ENCODE data around the gene DHX58.

GRCh38 chr17:42055496-42055895 is 57.0 kb downstream of the DHX58 start:
- TF ChIP-seq SMC3 (IDR thresholded peaks at IDR 0.05; ENCODE audit: low read depth, low read length): no peak
- TF ChIP-seq CTCF (conservative IDR thresholded peaks at IDR 0.05; ENCODE audit: low read depth, low read length): no peak
- TF ChIP-seq MAFK (IDR thresholded peaks at IDR 0.05; ENCODE audit: low read depth, low read length): no peak
- TF ChIP-seq, protein P1, sequence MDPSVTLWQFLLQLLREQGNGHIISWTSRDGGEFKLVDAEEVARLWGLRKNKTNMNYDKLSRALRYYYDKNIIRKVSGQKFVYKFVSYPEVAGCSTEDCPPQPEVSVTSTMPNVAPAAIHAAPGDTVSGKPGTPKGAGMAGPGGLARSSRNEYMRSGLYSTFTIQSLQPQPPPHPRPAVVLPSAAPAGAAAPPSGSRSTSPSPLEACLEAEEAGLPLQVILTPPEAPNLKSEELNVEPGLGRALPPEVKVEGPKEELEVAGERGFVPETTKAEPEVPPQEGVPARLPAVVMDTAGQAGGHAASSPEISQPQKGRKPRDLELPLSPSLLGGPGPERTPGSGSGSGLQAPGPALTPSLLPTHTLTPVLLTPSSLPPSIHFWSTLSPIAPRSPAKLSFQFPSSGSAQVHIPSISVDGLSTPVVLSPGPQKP (IDR thresholded peaks at IDR 0.05; ENCODE audit: borderline replicate concordance, low read depth, low read length): no peak
- TF ChIP-seq RCOR1 (IDR thresholded peaks at IDR 0.05; ENCODE audit: insufficient replicate concordance, low read length): no peak
- no peak for TF ChIP-seq CEBPB (IDR thresholded peaks at IDR 0.05; ENCODE audit: low read depth, low read length)
- TF ChIP-seq FOS (IDR thresholded peaks at IDR 0.05; ENCODE audit: low read depth, low read length): no peak
- no peak for TF ChIP-seq POLR2A (IDR thresholded peaks at IDR 0.05; ENCODE audit: low read depth, low read length)
